K562 (cell line): ENCODE results near the gene SLC38A1. TPM values are rescaled to one million over a fixed set of nuclear protein-coding genes. Genes with fewer than 3 reads are reported as not detected.

ENCODE experiments used
- BACH1 ChIP-seq: fragments of 200-800 bp; sonication (Bioruptor generic); IDR thresholded peaks from 2 replicates; pipeline ENCODE4 v1.6.1; 2016; ENCODE audit warnings: missing genetic modification characterization, missing compliant biosample characterization
- BRF1 ChIP-seq: IDR thresholded peaks from 3 replicates; pipeline ENCODE4 v1.6.1; 2011; ENCODE audit warnings: borderline replicate concordance, mild to moderate bottlenecking; ENCODE audit not compliant: insufficient read length; ENCODE audit errors: extremely low read depth
- ELF2 ChIP-seq: fragments of 250-450 bp; sonication (Bioruptor Pico); IDR thresholded peaks from 2 replicates; pipeline ENCODE4 v1.5.0; 2021; ENCODE audit warnings: mild to moderate bottlenecking
- EP300 ChIP-seq: IDR thresholded peaks from 2 replicates; pipeline ENCODE4 v1.6.1; 2012; ENCODE audit warnings: low read length, improper control_type of control experiment
- ETV1 ChIP-seq: fragments of 450-650 bp; conservative IDR thresholded peaks from 2 replicates; pipeline ENCODE4 v1.6.1; 2016; ENCODE audit warnings: missing genetic modification characterization, control low read depth, low read depth, missing compliant biosample characterization
- FOXJ2 ChIP-seq: fragments of 200-800 bp; sonication (Bioruptor generic); IDR thresholded peaks from 2 replicates; pipeline ENCODE4 v1.6.1; 2016; ENCODE audit warnings: missing genetic modification characterization, missing compliant biosample characterization
- GABPB2 ChIP-seq: fragments of 250-450 bp; sonication (Bioruptor Pico); conservative IDR thresholded peaks from 2 replicates; pipeline ENCODE4 v1.5.1; 2021; ENCODE audit warnings: mild to moderate bottlenecking
- GTF2B ChIP-seq: IDR thresholded peaks from 2 replicates; pipeline ENCODE4 v1.6.1; 2011; ENCODE audit not compliant: insufficient read length; ENCODE audit errors: extremely low read depth
- HMGXB4 ChIP-seq: sonication (generic); formaldehyde crosslinking; IDR thresholded peaks from 2 replicates; pipeline ENCODE4 v1.8.1; 2023; ENCODE audit warnings: mild to moderate bottlenecking, missing genetic modification reagents
- MTA3 ChIP-seq: fragments of 450-650 bp; formaldehyde crosslinking; IDR thresholded peaks from 2 replicates; pipeline ENCODE4 v1.6.1; 2017; ENCODE audit warnings: mild to moderate bottlenecking, borderline replicate concordance
- NUFIP1 ChIP-seq: fragments of 450-650 bp; IDR thresholded peaks from 2 replicates; pipeline ENCODE4 v1.6.1; 2018; ENCODE audit not compliant: partially characterized antibody
- PBX2 ChIP-seq, 2 experiments: IDR thresholded peaks in 1 of 2; conservative IDR thresholded peaks in 1 of 2; 2 replicates each; pipeline ENCODE4 v1.6.1; 2016; ENCODE audit warnings: low read depth in 2 of 2, mild to moderate bottlenecking in 1 of 2, missing compliant biosample characterization in 1 of 2, missing genetic modification characterization in 1 of 2, moderate library complexity in 1 of 2
- PREB ChIP-seq: sonication (generic); formaldehyde crosslinking; IDR thresholded peaks from 2 replicates; pipeline ENCODE4 v1.8.1; 2023; ENCODE audit warnings: mild to moderate bottlenecking, missing genetic modification reagents
- UBTF ChIP-seq, 2 experiments: IDR thresholded peaks; 2 replicates each; pipeline ENCODE4 v1.6.1; 2012; ENCODE audit warnings: improper control_type of control experiment in 2 of 2, low read depth in 2 of 2, low read length in 2 of 2, borderline replicate concordance in 1 of 2
- ZKSCAN1 ChIP-seq: fragments of 150-350 bp; IDR thresholded peaks from 2 replicates; pipeline ENCODE4 v1.6.1; 2016; ENCODE audit warnings: low read depth, low read length
- ZNF445 ChIP-seq: fragments of 250-450 bp; sonication (Bioruptor Pico); IDR thresholded peaks from 2 replicates; pipeline ENCODE4 v1.4.0; 2020; ENCODE audit warnings: low read depth, mild to moderate bottlenecking, moderate library complexity
- polyA plus RNA-seq, 8 experiments: library from polyadenylated mRNA; depleted of rRNA in 4 of 8; stranded (reverse) in 5 of 8; unstranded in 3 of 8; fragments of >200 nt; fragmentation: Nextera tagmentation in 2 of 8; fragmentation: Illumina TruSeq in 1 of 8; extraction: Ambion mirVana in 2 of 8; extraction: Trizol in 1 of 8; gene quantifications; 2 replicates each; pipeline versions ENCODE4 v1.2.1 to v1.2.3, GENCODE V29; 2011 to 2014; ENCODE audit warnings: inconsistent platforms in 1 of 8, missing spikeins in 1 of 8
- total RNA-seq, 7 experiments: library from RNA; depleted of rRNA in 6 of 7; stranded (reverse); fragments of >200 nt in 6 of 7; fragmentation: Illumina TruSeq in 2 of 7; extraction: Trizol in 2 of 7; gene quantifications; 2 replicates each; pipeline versions ENCODE4 v1.2.1 to v1.2.3, GENCODE V29; 2011 to 2021; ENCODE audit warnings: low replicate concordance in 1 of 7

Gene SLC38A1
- total and polyA plus RNA-seq, 9 of the 15 experiments (the other 6 are each of a cell fraction or from before 2014, with no cell fraction given): 51.9 to 112 (median 75.0) TPM

- TF ChIP-seq HMGXB4 (no peak), PREB (no peak), ELF2 (0 out of 2 replicates have a peak, but pooled peaks have one; percentile 21), BRF1 (no peak), MTA3 (peak; percentile 95), FOXJ2 (tag) (no peak), PBX2 (CRISPR knock-in tag; IDR thresholded peaks at IDR 0.05; ENCODE audit: low read depth) (no peak), PBX2 (tag; conservative IDR thresholded peaks at IDR 0.05; ENCODE audit: low read depth) (no peak), UBTF (IDR thresholded peaks at IDR 0.05; ENCODE audit: borderline replicate concordance in 1 of 2, low read depth in 2 of 2, low read length in 2 of 2) (peak; percentile 39 to 72; a peak in 1 of 4 replicates), NUFIP1 (peak; percentile 28), ETV1 (tag) (peak; percentile 78), EP300 (peak; percentile 56), GABPB2 (CRISPR knock-in tag) (no peak; the same call in 1 of the 2 replicates), ZNF445 (CRISPR knock-in tag) (no peak), GTF2B (peak; percentile 67), BACH1 (tag) (no peak), ZKSCAN1 (peak; percentile 53; the same call in 1 of the 2 replicates)
Observed at GRCh38 chr12:46268583-46269428, at the start of gene SLC38A1 (continued).
